NCI-H2029 (cell line): ENCODE data around the gene GMPR2.
"Not testable (repeated sequence)": the region's sequence is repeated elsewhere in the genome, so short reads cannot be mapped to it uniquely, and the experiment has no call there.

ENCODE experiments used
- DNase-seq: peaks from one replicate; lab custom pipeline; 2025; lab: John Stamatoyannopoulos, UW

GMPR2 gene

GRCh38 chr14:24231263-24232120 is 1.2 kb upstream of the GMPR2 start:
- no peak for DNase-seq

DNA sequence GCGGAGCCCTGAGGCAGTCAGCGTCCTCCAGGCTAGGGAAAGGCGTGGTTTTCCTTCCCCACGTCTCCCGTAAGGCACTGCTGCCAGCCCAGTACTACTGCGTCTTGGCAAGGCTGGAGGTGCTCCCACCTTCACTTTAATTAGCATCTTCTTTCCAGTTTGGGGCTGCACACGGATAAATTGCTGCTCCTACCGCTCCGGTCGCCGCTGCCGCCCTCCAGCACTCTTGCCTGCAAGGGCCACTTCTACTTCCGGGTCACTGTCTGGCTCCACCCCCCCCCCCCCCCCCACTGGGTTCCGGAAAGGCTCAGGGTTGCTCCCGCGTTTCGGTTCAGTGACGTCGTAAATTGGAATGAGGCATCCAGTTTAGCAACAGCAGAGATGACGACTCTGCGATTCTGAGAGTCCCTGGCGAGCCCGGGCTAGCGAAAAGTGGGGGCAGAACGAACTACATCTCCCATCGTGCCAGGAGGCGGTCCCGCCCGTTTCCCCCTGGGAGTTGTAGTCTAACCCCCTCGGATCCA is 546 bp upstream of the GMPR2 start, which contains the start of gene NEDD8:
Gene NEDD8 (minus strand): TSS at position 247 of the 524 bp plus-strand sequence. CDS start 100 bp downstream, at position 147.
- peak; percentile 84 for DNase-seq

- no peak for DNase-seq
Observed at GRCh38 chr14:24233538-24233866, 773 bp downstream of the GMPR2 start.

- no peak for DNase-seq
Observed at GRCh38 chr14:24234095-24235005, 1.6 kb downstream of the GMPR2 start.

- no peak for DNase-seq
Observed at GRCh38 chr14:24235804-24236688, 3.3 kb downstream of the GMPR2 start.

DNA sequence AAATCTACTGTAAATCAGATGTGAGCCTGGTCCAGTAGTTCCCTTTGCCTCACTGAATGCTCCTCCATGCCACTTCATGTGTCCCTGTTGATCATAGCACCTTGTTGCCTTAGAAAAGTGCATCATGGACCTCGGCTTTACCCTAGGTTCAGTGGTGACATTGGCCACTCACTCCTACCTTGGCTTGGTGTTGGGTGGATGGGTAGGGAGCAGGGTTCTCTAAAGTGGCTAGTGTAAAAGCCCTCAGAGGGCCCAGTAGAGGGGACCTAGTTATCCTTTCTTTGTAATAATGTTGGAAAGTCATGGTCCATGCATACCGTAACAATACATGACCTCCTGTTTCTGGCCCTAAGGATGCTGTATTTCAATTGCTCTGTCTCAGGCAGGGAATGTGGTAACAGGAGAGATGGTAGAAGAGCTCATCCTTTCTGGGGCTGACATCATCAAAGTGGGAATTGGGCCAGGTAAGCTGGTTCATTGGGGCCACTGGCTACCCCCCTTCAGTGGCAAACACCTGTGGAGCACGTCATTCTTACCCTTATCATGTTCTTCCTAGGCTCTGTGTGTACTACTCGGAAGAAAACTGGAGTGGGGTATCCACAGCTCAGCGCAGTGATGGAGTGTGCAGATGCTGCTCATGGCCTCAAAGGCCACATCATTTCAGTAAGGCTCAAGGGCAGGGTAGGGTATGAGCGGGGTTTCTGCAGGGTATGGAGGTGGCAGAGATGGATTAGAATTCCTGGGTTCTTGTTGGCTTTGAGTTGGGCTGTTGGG is 4.1 kb downstream of the GMPR2 start:
- no peak for DNase-seq

DNA sequence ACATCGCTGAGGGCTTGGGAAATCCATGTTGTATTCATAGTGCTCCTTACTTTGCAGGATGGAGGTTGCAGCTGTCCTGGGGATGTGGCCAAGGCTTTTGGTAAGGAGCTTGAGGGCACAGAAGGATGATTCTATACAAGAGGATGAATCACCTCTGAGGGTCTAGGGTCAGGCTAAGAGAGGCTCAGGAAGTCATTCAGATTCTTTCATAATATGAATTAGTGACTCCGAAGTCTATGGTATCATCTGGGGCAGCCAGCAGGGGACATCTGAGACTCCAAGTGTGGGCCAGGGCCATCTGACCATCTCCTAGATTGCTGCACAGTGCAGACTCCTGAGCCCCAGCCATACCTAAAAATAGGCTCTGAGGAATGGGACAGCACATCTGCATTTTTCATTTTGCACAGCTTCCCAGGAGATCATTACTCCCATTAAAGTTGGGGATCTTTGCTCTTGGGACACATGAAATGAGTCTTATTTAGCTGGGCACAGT is 4.8 kb downstream of the GMPR2 start:
- no peak for DNase-seq

DNA sequence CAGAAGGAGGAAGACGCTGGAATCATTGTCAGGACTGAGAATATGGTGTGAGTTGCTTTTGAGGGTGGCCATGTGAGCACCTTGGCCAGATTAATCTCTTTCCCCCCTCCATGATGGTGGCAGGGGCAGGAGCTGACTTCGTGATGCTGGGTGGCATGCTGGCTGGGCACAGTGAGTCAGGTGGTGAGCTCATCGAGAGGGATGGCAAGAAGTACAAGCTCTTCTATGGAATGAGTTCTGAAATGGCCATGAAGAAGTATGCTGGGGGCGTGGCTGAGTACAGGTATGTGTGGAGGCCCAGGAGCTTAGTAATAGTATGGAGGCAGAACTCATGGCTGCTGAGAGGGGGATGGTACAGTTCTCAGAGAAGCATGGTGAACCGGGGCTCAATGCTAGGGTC is 5.4 kb downstream of the GMPR2 start:
- DNase-seq: no peak

- DNase-seq: no peak
Observed at GRCh38 chr14:24238527-24239037, 5.9 kb downstream of the GMPR2 start.

GRCh38 chr14:24240110-24240918 is 7.6 kb downstream of the GMPR2 start:
- no peak for DNase-seq

- DNase-seq: peak; percentile 93
Observed at GRCh38 chr14:24241829-24242443, 9.2 kb downstream of the GMPR2 start.

DNA sequence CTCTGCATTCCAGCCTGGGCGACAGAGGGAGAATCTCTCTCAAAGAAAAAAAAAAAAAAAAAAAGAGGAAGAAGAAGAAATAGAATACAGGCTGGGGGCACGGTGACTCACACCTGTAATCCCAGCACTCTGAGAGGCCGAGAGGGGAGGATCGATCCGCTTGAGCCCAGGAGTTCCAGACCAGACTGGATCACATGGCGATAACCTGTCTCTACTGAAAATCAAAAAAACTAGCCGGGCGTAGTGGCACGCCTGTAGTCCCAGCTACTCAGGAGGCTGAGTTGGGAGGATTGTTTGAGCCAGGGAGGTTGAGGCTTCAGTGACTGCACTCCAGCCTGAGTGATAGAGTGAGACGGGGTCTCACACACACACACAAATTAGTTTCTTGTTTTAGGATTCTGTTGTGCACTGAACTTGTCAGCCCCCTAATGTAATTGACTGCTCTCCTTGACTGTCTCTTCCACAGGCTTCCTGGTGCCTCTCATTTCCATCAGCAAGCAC is 10.7 kb downstream of the GMPR2 start:
- DNase-seq: peak; percentile 35

DNA sequence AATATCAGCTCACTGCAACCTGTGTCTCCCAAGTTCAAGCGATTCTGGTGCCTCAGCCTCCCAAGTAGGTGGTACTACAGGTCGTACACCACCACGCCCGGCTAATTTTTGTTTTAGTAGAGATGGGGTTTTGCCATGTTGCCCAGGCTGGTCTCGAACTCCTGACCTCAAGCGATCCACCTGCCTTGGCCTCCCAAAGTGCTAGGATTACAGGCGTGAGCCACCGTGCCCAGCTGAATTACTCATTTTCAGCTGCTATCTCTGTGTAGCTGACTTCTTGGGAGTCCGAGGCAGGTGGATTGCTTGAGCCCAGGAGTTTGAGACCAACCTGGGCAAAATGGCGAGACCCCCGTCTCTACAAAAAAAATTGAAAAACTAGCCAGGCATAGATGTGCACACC is 12.6 kb downstream of the GMPR2 start:
- not testable (repeated sequence) for DNase-seq

DNA sequence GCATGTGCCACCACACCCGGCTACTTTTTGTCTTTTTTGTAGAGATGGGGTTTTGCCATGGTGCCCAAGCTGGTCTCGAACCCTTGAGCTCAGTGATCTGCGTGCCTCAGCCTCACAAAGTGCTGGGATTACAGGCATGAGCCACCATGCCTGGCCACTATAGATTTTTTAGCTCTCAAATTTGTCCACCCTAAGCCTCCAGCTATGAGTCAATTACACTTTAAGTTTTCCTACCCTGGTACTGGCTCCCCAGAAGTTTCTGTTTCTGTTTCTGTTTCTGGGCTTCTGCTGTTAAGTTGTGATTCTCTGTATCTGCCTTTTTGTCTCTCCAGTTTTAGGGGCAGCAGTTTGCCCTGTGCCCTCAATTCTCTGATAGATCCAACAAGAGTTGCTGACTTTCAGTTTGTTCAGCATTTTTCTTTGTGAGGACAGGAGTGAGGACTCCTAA is 14.1 kb downstream of the GMPR2 start:
- no peak for DNase-seq

- DNase-seq: no peak
Observed at GRCh38 chr14:24247422-24247821, 14.7 kb downstream of the GMPR2 start.

- DNase-seq: no peak
Observed at GRCh38 chr14:24249230-24250021, 16.7 kb downstream of the GMPR2 start.

DNA sequence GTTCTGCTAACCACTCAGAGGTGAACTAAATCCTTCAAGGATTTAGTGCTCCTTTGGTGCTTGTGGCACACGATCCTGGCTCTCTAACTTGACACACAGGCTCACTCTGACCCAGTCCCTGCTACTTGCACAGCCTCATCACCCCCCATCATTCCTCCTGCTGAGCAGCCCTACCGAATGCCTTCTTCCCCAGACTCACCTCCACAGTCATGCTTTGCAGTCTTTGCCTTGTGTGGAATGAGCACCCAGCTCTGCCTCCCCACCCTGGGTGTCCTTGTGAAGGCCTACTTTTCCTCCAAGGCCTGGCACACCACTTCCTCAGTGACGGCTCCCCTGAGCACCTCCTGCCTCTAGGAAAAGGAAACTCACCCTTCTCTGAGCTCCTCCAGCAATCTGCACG is 17.6 kb downstream of the GMPR2 start:
- DNase-seq: no peak

- DNase-seq: no peak
Observed at GRCh38 chr14:24251880-24252288, 19.2 kb downstream of the GMPR2 start.
